HG02852 (cell line): ENCODE data around the gene TBC1D10A.

Experiments used
- ATAC-seq: cut with Tn5 transposase; IDR thresholded peaks from one replicate; pipeline ENCODE4 v1.9.1; 2021; ENCODE audit warnings: mild to moderate bottlenecking, moderate library complexity; ENCODE audit not compliant: unreplicated experiment

TBC1D10A gene

GRCh38 chr22:30287648-30288418 lies 38.9 kb downstream of the TBC1D10A start:
- no peak for ATAC-seq

GRCh38 chr22:30286813-30287647 lies 39.7 kb downstream of the TBC1D10A start:
- ATAC-seq = no peak

- no peak for ATAC-seq
Observed at GRCh38 chr22:30286331-30286730, 40.4 kb downstream of the TBC1D10A start.

- no peak for ATAC-seq
Observed at GRCh38 chr22:30285846-30286200, 40.9 kb downstream of the TBC1D10A start.

GRCh38 chr22:30285176-30285845 lies 41.4 kb downstream of the TBC1D10A start:
- no peak for ATAC-seq

- no peak for ATAC-seq
Observed at GRCh38 chr22:30284666-30285065, 42.1 kb downstream of the TBC1D10A start.

GRCh38 chr22:30284172-30284571 lies 42.6 kb downstream of the TBC1D10A start:
- no peak for ATAC-seq

GRCh38 chr22:30283342-30283741 lies 43.4 kb downstream of the TBC1D10A start:
- ATAC-seq = no peak

- no peak for ATAC-seq
Observed at GRCh38 chr22:30282616-30283046, 44.1 kb downstream of the TBC1D10A start.

- no peak for ATAC-seq
Observed at GRCh38 chr22:30280505-30280904, 46.2 kb downstream of the TBC1D10A start.

GRCh38 chr22:30279932-30280331 lies 46.8 kb downstream of the TBC1D10A start:
- ATAC-seq = no peak

GRCh38 chr22:30279046-30279788 lies 47.5 kb downstream of the TBC1D10A start:
- ATAC-seq = no peak

GRCh38 chr22:30277547-30278344 lies 49.0 kb downstream of the TBC1D10A start:
- ATAC-seq = no peak

GRCh38 chr22:30276039-30276438 lies 50.7 kb downstream of the TBC1D10A start:
- ATAC-seq = no peak

- no peak for ATAC-seq
Observed at GRCh38 chr22:30275625-30276024, 51.1 kb downstream of the TBC1D10A start.

- no peak for ATAC-seq
Observed at GRCh38 chr22:30274437-30274812, 52.3 kb downstream of the TBC1D10A start.

- no peak for ATAC-seq
Observed at GRCh38 chr22:30273711-30274436, 52.9 kb downstream of the TBC1D10A start.

- ATAC-seq = no peak
Observed at GRCh38 chr22:30272781-30273601, 53.8 kb downstream of the TBC1D10A start.

- no peak for ATAC-seq
Observed at GRCh38 chr22:30270832-30271231, 55.9 kb downstream of the TBC1D10A start.
